IMR-90 (cell line): ENCODE results near the gene NDC80. TPM values are rescaled to one million over a fixed set of nuclear protein-coding genes. Genes with fewer than 3 reads are reported as not detected.

Experiments used
- ATAC-seq: fragments of 200-7000 bp; cut with Tn5 transposase; 2 replicates; pipeline ENCODE4 v1.9.1; 2020; ENCODE audit warnings: low read depth, mild to moderate bottlenecking, moderate library complexity
- BruUV-seq: library from RNA; stranded (reverse); fragments of 400-500 nt; replicated peaks from 2 replicates; lab custom pipeline; 2021; lab: Mats Ljungman, UMichigan
- CTCF ChIA-PET: fragments of 300-600 bp; formaldehyde crosslinking; extraction: SDS; loops from one replicate; lab custom pipeline; 2021; ENCODE audit warnings: antibody characterized with exemption; lab: Yijun Ruan, JAX
- POLR2A ChIA-PET: fragments of 300-600 bp; sonication (Branson Sonifier 250); formaldehyde crosslinking; loops from one replicate; lab custom pipeline; 2022; ENCODE audit warnings: antibody characterized with exemption; ENCODE audit not compliant: unreplicated experiment; lab: Charles Lee
- DNase-seq: peaks from one replicate; pipeline ENCODE4 v3.0.0; 2013
- H2AFZ ChIP-seq: replicated peaks from 2 replicates; pipeline ENCODE3; 2013; ENCODE audit warnings: low read length, mild to moderate bottlenecking; ENCODE audit not compliant: poor library complexity
- H2AK5ac ChIP-seq: 2 replicates; pipeline ENCODE4 v1.6.1; 2013; ENCODE audit warnings: low read depth, low read length, inconsistent platforms
- H2AK9ac ChIP-seq: replicated peaks from 2 replicates; pipeline ENCODE3; 2013; ENCODE audit warnings: mild to moderate bottlenecking, low read depth, low read length, moderate library complexity; ENCODE audit not compliant: poor library complexity
- H2BK120ac ChIP-seq: 2 replicates; pipeline ENCODE4 v1.6.1; 2013; ENCODE audit warnings: low read depth, low read length, inconsistent platforms
- H2BK15ac ChIP-seq: 3 replicates; pipeline ENCODE4 v1.6.1; 2013; ENCODE audit warnings: low read depth, low read length, inconsistent platforms
- H2BK20ac ChIP-seq: 2 replicates; pipeline ENCODE4 v1.6.1; 2013; ENCODE audit warnings: low read depth, mild to moderate bottlenecking, inconsistent platforms, low read length, moderate library complexity
- H2BK5ac ChIP-seq: 2 replicates; pipeline ENCODE4 v1.6.1; 2013; ENCODE audit warnings: mild to moderate bottlenecking, low read depth, low read length, inconsistent platforms; ENCODE audit not compliant: poor library complexity, severe bottlenecking
- H3K14ac ChIP-seq: replicated peaks from 2 replicates; pipeline ENCODE4 v1.6.1; 2013; ENCODE audit warnings: low read depth, low read length, inconsistent platforms
- H3K18ac ChIP-seq: 2 replicates; pipeline ENCODE4 v1.6.1; 2013; ENCODE audit warnings: low read depth, low read length, control low read depth
- H3K23ac ChIP-seq: 2 replicates; pipeline ENCODE4 v1.6.1; 2013; ENCODE audit warnings: low read depth, low read length, inconsistent platforms
- H3K27ac ChIP-seq: 2 replicates; pipeline ENCODE4 v1.5.1; 2013; ENCODE audit warnings: mild to moderate bottlenecking, control low read depth, low read length; ENCODE audit not compliant: insufficient read depth
- H3K27me3 ChIP-seq: 2 replicates; pipeline ENCODE4 v1.6.1; 2013; ENCODE audit warnings: low read length; ENCODE audit not compliant: control insufficient read depth, insufficient read depth
- H3K36me3 ChIP-seq: 2 replicates; pipeline ENCODE4 v1.6.1; 2013; ENCODE audit warnings: low read length, mixed read lengths; ENCODE audit not compliant: control insufficient read depth, insufficient read depth
- H3K4ac ChIP-seq: 2 replicates; pipeline ENCODE4 v1.6.1; 2013; ENCODE audit warnings: low read depth, low read length, inconsistent platforms
- H3K4me1 ChIP-seq: 2 replicates; pipeline ENCODE4 v1.6.1; 2013; ENCODE audit warnings: low read length, mixed read lengths; ENCODE audit not compliant: control insufficient read depth, insufficient read depth
- H3K4me2 ChIP-seq: 2 replicates; pipeline ENCODE4 v1.6.1; 2013; ENCODE audit warnings: low read depth, mild to moderate bottlenecking, control low read depth, low read length, moderate library complexity
- H3K4me3 ChIP-seq: 2 replicates; pipeline ENCODE4 v1.5.1; 2013; ENCODE audit warnings: low read depth, mild to moderate bottlenecking, control low read depth, low read length, moderate library complexity; ENCODE audit not compliant: insufficient read depth
- H3K56ac ChIP-seq: 2 replicates; pipeline ENCODE4 v1.6.1; 2013; ENCODE audit warnings: low read length, inconsistent platforms; ENCODE audit not compliant: insufficient read depth; ENCODE audit errors: extremely low read depth
- H3K79me1 ChIP-seq, 2 experiments: 2 replicates each; pipeline ENCODE4 v1.6.1; 2013; ENCODE audit warnings: low read length in 2 of 2, inconsistent platforms in 1 of 2, low read depth in 1 of 2
- H3K9ac ChIP-seq: 2 replicates; pipeline ENCODE4 v1.6.1; 2013; ENCODE audit warnings: low read depth, low read length, control low read depth
- H3K9me1 ChIP-seq: 2 replicates; pipeline ENCODE4 v1.6.1; 2013; ENCODE audit warnings: low read length, inconsistent platforms; ENCODE audit not compliant: insufficient read depth
- H3K9me3 ChIP-seq: 2 replicates; pipeline ENCODE4 v1.6.1; 2013; ENCODE audit warnings: low read length; ENCODE audit not compliant: control insufficient read depth, insufficient read depth
- H4K20me1 ChIP-seq: 2 replicates; pipeline ENCODE4 v1.6.1; 2013; ENCODE audit warnings: low read length, inconsistent platforms; ENCODE audit not compliant: insufficient read depth
- H4K5ac ChIP-seq: 2 replicates; pipeline ENCODE4 v1.6.1; 2013; ENCODE audit warnings: mild to moderate bottlenecking, low read depth, low read length, control low read depth
- H4K8ac ChIP-seq, 2 experiments: 2 replicates each; pipeline ENCODE4 v1.6.1; 2013; ENCODE audit warnings: low read depth in 2 of 2, low read length in 2 of 2, control low read depth in 1 of 2, inconsistent platforms in 1 of 2
- H4K91ac ChIP-seq: 2 replicates; pipeline ENCODE4 v1.6.1; 2013; ENCODE audit warnings: low read depth, low read length, inconsistent platforms; ENCODE audit not compliant: insufficient read depth
- FOS ChIP-seq: fragments of 150-350 bp; IDR thresholded peaks from 2 replicates; pipeline ENCODE4 v1.6.1; 2016; ENCODE audit warnings: low read depth, low read length
- NFE2L2 ChIP-seq: fragments of 150-350 bp; IDR thresholded peaks from 2 replicates; pipeline ENCODE4 v1.6.1; 2016; ENCODE audit warnings: low read depth, mild to moderate bottlenecking, low read length
- WGBS, 2 experiments: methylation state at CpG; one replicate each; pipeline versions ENCODE4 v1.1.5 to v1.1.7; 2013; ENCODE audit warnings: missing lambda C conversion rate in 2 of 2; ENCODE audit not compliant: insufficient read length in 1 of 2; ENCODE audit errors: extremely low coverage in 2 of 2; 5-methylcytosine and 5-hydroxymethylcytosine counted together
- dilution Hi-C: fragments of 300-500 bp; cut with HindIII; formaldehyde crosslinking; loops from one replicate; pipeline ENCODE4 v1.14.3; 2018; ENCODE audit warnings: low sequenced_read_pairs; ENCODE audit not compliant: unreplicated experiment
- in situ Hi-C: fragments of 300-500 bp; cut with MboI; formaldehyde crosslinking; loops from 3 replicates; pipeline ENCODE4 v1.14.3; 2019; ENCODE audit warnings: low sequenced_read_pairs, inconsistent platforms, mixed read lengths
- intact Hi-C: fragments of 100-400 bp; cut with micrococcal nuclease; formaldehyde crosslinking; loops from 2 replicates; pipeline ENCODE4 v1.10.0; 2022
- polyA plus RNA-seq, 3 experiments: library from polyadenylated mRNA; depleted of rRNA; stranded (reverse); fragments of >200 nt; gene quantifications; 2 replicates each; pipeline ENCODE4 v1.2.3, GENCODE V29; 2012; ENCODE audit warnings: low replicate concordance in 1 of 3
- total RNA-seq: library from RNA; depleted of rRNA; stranded (reverse); fragments of >200 nt; gene quantifications from 2 replicates; pipeline ENCODE4 v1.2.3, GENCODE V29; 2012

NDC80 gene
- total and polyA plus RNA-seq, 2 of the 4 experiments (the other 2 are of a cell fraction): 11.8 to 15.5 TPM

DNA sequence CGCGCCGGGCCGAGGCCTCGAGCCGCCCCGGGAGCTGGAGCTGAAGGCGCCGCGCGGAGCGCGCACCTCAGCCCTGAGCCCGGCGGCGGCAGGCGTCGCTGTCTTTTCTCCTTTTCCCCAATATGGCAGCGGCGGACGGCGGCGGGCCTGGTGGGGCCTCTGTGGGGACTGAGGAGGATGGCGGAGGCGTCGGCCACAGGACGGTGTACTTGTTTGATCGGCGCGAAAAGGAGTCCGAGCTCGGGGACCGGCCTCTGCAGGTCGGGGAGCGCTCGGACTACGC is 84.5 kb downstream of the NDC80 start:
- intact Hi-C loops (loop anchor here (2.0 to 5.0 kb wide), 3 partner anchors 17 to 111 kb away; no protein-coding TSS in a partner anchor), in situ Hi-C loops (no loop called here), dilution Hi-C loops (no loop called here)
- Histone ChIP-seq H3K9ac (peak overlapping the region; percentile 69), H3K4me2 (peak overlapping the region; percentile 49), H4K20me1 (peaks cover 39% of the 10 kb centered on the region), H3K79me1 (peaks cover 0 to 9% of the 10 kb centered on the region in 2 experiments; a peak in 1 of 4 replicates), H2BK15ac (0 out of 3 replicates have a peak overlapping the region, but pooled peaks have one; percentile 71), H2AK9ac (peak overlapping the region; percentile 93), H3K27me3 (no peaks in the 10 kb centered on the region), H4K91ac (peak overlapping the region; percentile 44; the same call in 1 of the 2 replicates), H2AK5ac (peak overlapping the region; percentile 90), H3K9me1 (peaks cover 3% of the 10 kb centered on the region; the same call in 1 of the 2 replicates), H2BK5ac (peak overlapping the region; percentile 96), H3K27ac (peak overlapping the region; percentile 84), H3K56ac (peak overlapping the region; percentile 75), H2BK20ac (no peak overlapping the region), H3K4me1 (peaks cover 6% of the 10 kb centered on the region), H3K9me3 (no peaks in the 10 kb centered on the region), H3K36me3 (no peaks in the 10 kb centered on the region), H3K14ac (peak overlapping the region; percentile 86), H3K18ac (peak overlapping the region; percentile 31; the same call in 1 of the 2 replicates), H4K5ac (peak overlapping the region; percentile 26; the same call in 1 of the 2 replicates), H3K4me3 (peak overlapping the region; percentile 91), H4K8ac (peak overlapping the region; percentile 76 to 85; a peak in 3 of 4 replicates), H3K4ac (peak overlapping the region; percentile 91), H3K23ac (peak overlapping the region; percentile 98), H2BK120ac (no peak overlapping the region), H2AFZ (peak overlapping the region; percentile 98)
- CTCF ChIA-PET: interaction anchor here (0.6 kb wide), 1 partner anchor 39 kb away, joined by 3 read pairs; no protein-coding TSS in a partner anchor
- no TSS peak for BruUV-seq
- no peak for DNase-seq
- WGBS, 2 experiments: 0% methylated on average over 6 of the region's 37 CpGs; no CpG with 5 or more reads in 1 of the 2 experiments
- POLR2A ChIA-PET: interaction anchor here (0.6 to 1.0 kb wide), 2 partner anchors 9 to 18 kb away, joined by 4 read pairs; no protein-coding TSS in a partner anchor
- ATAC-seq: no peak
- TF ChIP-seq NFE2L2 (no peak), FOS (no peak)
